Body of pancreas (tissue), 4 donors: ENCODE data around the gene ARFGAP3.

Source experiments
- POLR2A ChIP-seq, 3 donors: fragments of 450-650 bp; IDR thresholded peaks; one replicate each; pipeline ENCODE4 v1.6.1; 2016; ENCODE audit warnings: antibody characterized with exemption in 3 of 3, mild to moderate bottlenecking in 2 of 3
- TF ChIP-seq, protein P1 (sequence below), 7 experiments: fragments of 450-650 bp in 4 of 7; fragments of 200-600 bp in 3 of 7; sonication (generic) in 3 of 7; IDR thresholded peaks; one replicate each; pipeline ENCODE4 v1.5.1; 2016 to 2019; ENCODE audit warnings: antibody characterized with exemption in 7 of 7

GRCh38 chr22:42814215-42814614, 42.9 kb downstream of the ARFGAP3 start:
- TF ChIP-seq, protein P1, sequence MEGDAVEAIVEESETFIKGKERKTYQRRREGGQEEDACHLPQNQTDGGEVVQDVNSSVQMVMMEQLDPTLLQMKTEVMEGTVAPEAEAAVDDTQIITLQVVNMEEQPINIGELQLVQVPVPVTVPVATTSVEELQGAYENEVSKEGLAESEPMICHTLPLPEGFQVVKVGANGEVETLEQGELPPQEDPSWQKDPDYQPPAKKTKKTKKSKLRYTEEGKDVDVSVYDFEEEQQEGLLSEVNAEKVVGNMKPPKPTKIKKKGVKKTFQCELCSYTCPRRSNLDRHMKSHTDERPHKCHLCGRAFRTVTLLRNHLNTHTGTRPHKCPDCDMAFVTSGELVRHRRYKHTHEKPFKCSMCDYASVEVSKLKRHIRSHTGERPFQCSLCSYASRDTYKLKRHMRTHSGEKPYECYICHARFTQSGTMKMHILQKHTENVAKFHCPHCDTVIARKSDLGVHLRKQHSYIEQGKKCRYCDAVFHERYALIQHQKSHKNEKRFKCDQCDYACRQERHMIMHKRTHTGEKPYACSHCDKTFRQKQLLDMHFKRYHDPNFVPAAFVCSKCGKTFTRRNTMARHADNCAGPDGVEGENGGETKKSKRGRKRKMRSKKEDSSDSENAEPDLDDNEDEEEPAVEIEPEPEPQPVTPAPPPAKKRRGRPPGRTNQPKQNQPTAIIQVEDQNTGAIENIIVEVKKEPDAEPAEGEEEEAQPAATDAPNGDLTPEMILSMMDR (IDR thresholded peaks at IDR 0.05) = no peak
- no peak for TF ChIP-seq POLR2A (IDR thresholded peaks at IDR 0.05)
